AG09309 (cell line): ENCODE measurements around the gene KCNG2.

Experiments
- DNase-seq: peaks from one replicate; pipeline ENCODE4 v3.0.0-alpha.2; 2010; ENCODE audit warnings: low read depth
- H3K4me3 ChIP-seq: 2 replicates; pipeline ENCODE4 v1.5.1; 2011; ENCODE audit warnings: mild to moderate bottlenecking, low read depth, low read length, moderate library complexity; ENCODE audit not compliant: control insufficient read depth
- CTCF ChIP-seq: IDR thresholded peaks from 2 replicates; pipeline ENCODE4 v1.5.1; 2011; ENCODE audit warnings: mild to moderate bottlenecking, low read depth, low read length, inconsistent platforms; ENCODE audit not compliant: insufficient read depth, control insufficient read depth; ENCODE audit errors: missing control alignments

Gene KCNG2

GRCh38 chr18:79889569-79889968 is 91.8 kb downstream of the KCNG2 start:
- no peak for DNase-seq
- no peak overlapping the region for H3K4me3 ChIP-seq
- no peak for TF ChIP-seq CTCF

GRCh38 chr18:79890674-79891073 is 92.9 kb downstream of the KCNG2 start:
- H3K4me3 ChIP-seq = no peak overlapping the region
- TF ChIP-seq CTCF = no peak
- no peak for DNase-seq

GRCh38 chr18:79896738-79897137 is 99.0 kb downstream of the KCNG2 start:
- TF ChIP-seq CTCF = no peak
- no peak for DNase-seq
- no peak overlapping the region for H3K4me3 ChIP-seq

GRCh38 chr18:79897940-79898625 is 100.3 kb downstream of the KCNG2 start:
- DNase-seq = no peak
- no peak overlapping the region for H3K4me3 ChIP-seq
- TF ChIP-seq CTCF = no peak

- TF ChIP-seq CTCF = no peak
- no peak for DNase-seq
- no peak overlapping the region for H3K4me3 ChIP-seq
These were observed 101.3 kb downstream of the KCNG2 start for GRCh38 chr18:79898952-79899608.

GRCh38 chr18:79899609-79900445 is 102.1 kb downstream of the KCNG2 start:
- DNase-seq = no peak
- H3K4me3 ChIP-seq = no peak overlapping the region
- no peak for TF ChIP-seq CTCF
